K562 treated with DMSO at 1 percent for 4 hours (cell line): Measurements from ENCODE around the gene SKA1. TPM values are rescaled to one million over a fixed set of nuclear protein-coding genes. Genes with fewer than 3 reads are reported as not detected.

Experiments used
- total RNA-seq: library from RNA; unstranded; fragments of 300-600 nt; gene quantifications from 2 replicates; pipeline ENCODE4 v1.2.3, GENCODE V29; 2022; ENCODE audit not compliant: insufficient read depth

Gene SKA1
- 14.5 and 18.3 TPM in 2 replicates for total RNA-seq

GRCh38 chr18:50374753-50375391, at the start of gene SKA1:
SKA1 (plus strand) TSS chr18:50375046; CDS start chr18:50375831, 785 bp downstream.

Other genes starting within 250 kb of the SKA1 start
- 0.41 and 0.83 TPM in 2 replicates for gene MYO5B, start 179.9 kb upstream of the SKA1 start, total RNA-seq
- 1.7 and 2.1 TPM in 2 replicates for gene CFAP53, start 108.6 kb upstream of the SKA1 start, total RNA-seq
- gene MBD1, start 93.5 kb upstream of the SKA1 start, total RNA-seq, result 26.0 and 26.5 TPM in 2 replicates
- 45.7 and 55.7 TPM in 2 replicates for gene CXXC1, start 87.4 kb upstream of the SKA1 start, total RNA-seq
- gene MAPK4, start 185.0 kb downstream of the SKA1 start, total RNA-seq, result not detected in 2 replicates